ENCODE results near the gene CGB1. TPM values are rescaled to one million over a fixed set of nuclear protein-coding genes. Genes with fewer than 3 reads are reported as not detected.

CGB1 gene
- total and polyA plus RNA-seq, 2 donors (not counting 3 experiments of a cell fraction or from before 2014, with no cell fraction given): not detected

GRCh38 chr19:49065905-49066512 is 29.3 kb upstream of the CGB1 start:
- no peak for TF ChIP-seq JUN (IDR thresholded peaks at IDR 0.05; ENCODE audit: borderline replicate concordance, insufficient read depth, insufficient read length, low read depth)
- no peak for TF ChIP-seq POLR2AphosphoS5 (IDR thresholded peaks at IDR 0.05; ENCODE audit: insufficient read depth, low read depth, low read length)
- TF ChIP-seq FOS (IDR thresholded peaks at IDR 0.05; ENCODE audit: borderline replicate concordance, insufficient read depth, low read length): no peak
- TF ChIP-seq MAX (IDR thresholded peaks at IDR 0.05; ENCODE audit: insufficient read depth, insufficient read length): no peak
- TF ChIP-seq GATA2 (IDR thresholded peaks at IDR 0.05; ENCODE audit: insufficient read depth, insufficient read length, low read depth, low read length): no peak
- Histone ChIP-seq H3K4me1 (ENCODE audit: control insufficient read depth, extremely low read depth, insufficient read depth, low read length) (no peaks in the 10 kb centered on the region), H2AFZ (ENCODE audit: low read depth, low read length) (no peak overlapping the region), H3K79me2 (ENCODE audit: control insufficient read depth, insufficient read depth, low read length) (no peaks in the 10 kb centered on the region), H3K9ac (replicated peaks; ENCODE audit: extremely low read depth, insufficient read depth, low read length) (no peak overlapping the region), H3K36me3 (ENCODE audit: control insufficient read depth in 2 of 2, extremely low read depth in 1 of 2, insufficient read depth in 2 of 2, low read length in 2 of 2) (no peaks in the 10 kb centered on the region), H3K27me3 (ENCODE audit: control insufficient read depth in 2 of 2, insufficient read depth in 2 of 2, low read length in 2 of 2) (peaks cover 33 to 42% of the 10 kb centered on the region in 2 experiments), H3K4me3 (replicated peaks in 1 of 3; ENCODE audit: insufficient read depth in 1 of 3, low read depth in 1 of 3, low read length in 3 of 3) (no peak overlapping the region), H3K9me3 (replicated peaks; ENCODE audit: control insufficient read depth, insufficient read depth, low read length) (no peaks in the 10 kb centered on the region), H3K27ac (ENCODE audit: insufficient read depth, low read depth, low read length) (no peak overlapping the region), H4K20me1 (replicated peaks; ENCODE audit: control insufficient read depth, extremely low read depth, insufficient read depth, low read length) (no peaks in the 10 kb centered on the region), H3K9me1 (replicated peaks; ENCODE audit: control insufficient read depth, extremely low read depth, insufficient read depth, low read length) (no peaks in the 10 kb centered on the region), H3K4me2 (ENCODE audit: insufficient read depth, low read length) (no peak overlapping the region)
- BruUV-seq (replicated peaks): no TSS peak
- no peak for DNase-seq (ENCODE audit: low read depth, low spot score)
- ChIA-PET POLR2A (no interaction called here), CTCF (interaction anchor here (0.6 to 1.9 kb wide), 3 partner anchors 8 to 133 kb away, joined by 3 to 6 read pairs (median 6); no protein-coding TSS in a partner anchor)
- no peak for FAIRE-seq
- dilution Hi-C loops (cut with MboI; ENCODE audit: extremely low pct_ligation_motif_present, low sequenced_read_pairs): no loop called here
- intact Hi-C loops (cut with micrococcal nuclease): no loop called here

All from endothelial cell of umbilical vein (primary cell).